B cell (primary cell): Measurements from ENCODE around the gene LNPK. TPM values are rescaled to one million over a fixed set of nuclear protein-coding genes. Genes with fewer than 3 reads are reported as not detected.

Experiments
- ATAC-seq: fragments of 200-7000 bp; cut with Tn5 transposase; one replicate; pipeline ENCODE4 v1.10.0; 2021; ENCODE audit warnings: low read depth, mild to moderate bottlenecking, moderate number of reproducible peaks, moderate library complexity
- CTCF ChIA-PET: fragments of 350-600 bp; sonication (Branson Sonifier 250); formaldehyde crosslinking; loops from one replicate; lab custom pipeline; 2021; ENCODE audit warnings: antibody characterized with exemption, inconsistent platforms; lab: Charles Lee
- POLR2A ChIA-PET: fragments of 350-600 bp; sonication (Branson Sonifier 250); formaldehyde crosslinking; loops from one replicate; lab custom pipeline; 2021; ENCODE audit warnings: antibody characterized with exemption; lab: Charles Lee
- DNase-seq: peaks from one replicate; pipeline ENCODE4 v3.0.0; 2013
- H2AFZ ChIP-seq: 2 replicates; pipeline ENCODE4 v1.6.1; 2012; ENCODE audit warnings: mild to moderate bottlenecking, low read depth, low read length; ENCODE audit not compliant: insufficient read depth, poor library complexity, severe bottlenecking
- H3K27ac ChIP-seq, 2 donors: 1 replicate in 1 of 2; 2 replicates in 1 of 2; pipeline ENCODE4 v1.5.1; 2012 to 2013; ENCODE audit warnings: low read length in 2 of 2, mild to moderate bottlenecking in 2 of 2, moderate library complexity in 1 of 2
- H3K27me3 ChIP-seq, 4 experiments: fragments of 200-600 bp in 1 of 4; sonication (generic) in 1 of 4; replicated peaks in 1 of 4; 1 replicate in 2 of 4; 2 replicates in 2 of 4; pipeline versions ENCODE4 v1.6.1 to v1.7.0; 2013 to 2016; ENCODE audit warnings: low read length in 3 of 4, mild to moderate bottlenecking in 2 of 4, mixed read lengths in 1 of 4, moderate library complexity in 1 of 4; ENCODE audit not compliant: insufficient read depth in 4 of 4, control insufficient read depth in 3 of 4; ENCODE audit errors: control extremely low read depth in 1 of 4
- H3K36me3 ChIP-seq, 2 experiments: replicated peaks in 1 of 2; 1 replicate in 1 of 2; 2 replicates in 1 of 2; pipeline versions ENCODE4 v1.6.1 to v1.7.1; 2013; ENCODE audit warnings: low read length in 1 of 2; ENCODE audit not compliant: insufficient read depth in 2 of 2, control insufficient read depth in 1 of 2; ENCODE audit errors: control extremely low read depth in 1 of 2, extremely low read depth in 1 of 2
- H3K4me1 ChIP-seq, 2 donors: fragments of 200-600 bp in 1 of 2; sonication (generic) in 1 of 2; 1 replicate in 1 of 2; 2 replicates in 1 of 2; pipeline versions ENCODE4 v1.5.1 to v1.6.1; 2013 to 2017; ENCODE audit warnings: low read length in 2 of 2; ENCODE audit not compliant: control insufficient read depth in 2 of 2, insufficient read depth in 2 of 2
- H3K4me2 ChIP-seq: replicated peaks from 2 replicates; pipeline ENCODE3; 2012; ENCODE audit warnings: mild to moderate bottlenecking, low read depth, low read length; ENCODE audit not compliant: poor library complexity, severe bottlenecking
- H3K4me3 ChIP-seq, 5 experiments: fragments of 200-600 bp in 1 of 5; sonication (generic) in 1 of 5; 1 replicate in 3 of 5; 2 replicates in 2 of 5; pipeline versions ENCODE4 v1.5.1 to v1.7.0; 2011 to 2016; ENCODE audit warnings: low read length in 4 of 5, mild to moderate bottlenecking in 4 of 5, low read depth in 2 of 5, control low read depth in 1 of 5, moderate library complexity in 1 of 5; ENCODE audit not compliant: insufficient read depth in 1 of 5; ENCODE audit errors: control extremely low read depth in 1 of 5, extremely low read depth in 1 of 5
- H3K79me2 ChIP-seq: fragments of 200-600 bp; sonication (generic); one replicate; pipeline ENCODE4 v1.6.0; 2016; ENCODE audit warnings: low read length; ENCODE audit not compliant: control insufficient read depth, insufficient read depth
- H3K9ac ChIP-seq: fragments of 200-600 bp; sonication (generic); 2 replicates; pipeline ENCODE4 v1.6.1; 2017; ENCODE audit warnings: mild to moderate bottlenecking, low read length, moderate library complexity
- H3K9me3 ChIP-seq, 3 donors: one replicate each; pipeline versions ENCODE4 v1.6.1 to v1.7.1; 2013; ENCODE audit warnings: low read length in 2 of 3; ENCODE audit not compliant: control insufficient read depth in 2 of 3, insufficient read depth in 1 of 3; ENCODE audit errors: control extremely low read depth in 1 of 3
- H4K20me1 ChIP-seq: 2 replicates; pipeline ENCODE4 v1.6.0; 2012; ENCODE audit warnings: mild to moderate bottlenecking, low read length; ENCODE audit not compliant: insufficient read depth, control insufficient read depth, poor library complexity, severe bottlenecking
- H3K27ac Mint-ChIP-seq: one replicate; pipeline ENCODE4 v1.8.0; 2021; ENCODE audit warnings: mixed read lengths
- H3K27me3 Mint-ChIP-seq: one replicate; pipeline ENCODE4 v1.8.0; 2021; ENCODE audit warnings: mixed read lengths
- H3K4me1 Mint-ChIP-seq: one replicate; pipeline ENCODE4 v1.8.0; 2021; ENCODE audit warnings: mixed read lengths
- H3K4me3 Mint-ChIP-seq: one replicate; pipeline ENCODE4 v1.8.0; 2021; ENCODE audit warnings: mixed read lengths
- H3K9me3 Mint-ChIP-seq: one replicate; pipeline ENCODE4 v1.8.0; 2022; ENCODE audit warnings: mixed read lengths; ENCODE audit not compliant: insufficient read depth
- CTCF ChIP-seq: fragments of 200-600 bp; IDR thresholded peaks from one replicate; pipeline ENCODE4 v1.8.0; 2022; ENCODE audit warnings: antibody characterized with exemption, mild to moderate bottlenecking
- EZH2 ChIP-seq: IDR thresholded peaks from 2 replicates; pipeline ENCODE4 v1.6.1; 2012; ENCODE audit warnings: borderline replicate concordance, low read depth, mild to moderate bottlenecking, moderate library complexity, low read length; ENCODE audit not compliant: insufficient read depth, poor library complexity, severe bottlenecking
- WGBS: methylation state at CpG from one replicate; pipeline ENCODE4 v1.1.5; 2013; ENCODE audit warnings: missing lambda C conversion rate; ENCODE audit not compliant: insufficient coverage; 5-methylcytosine and 5-hydroxymethylcytosine counted together
- intact Hi-C: fragments of 100-400 bp; cut with micrococcal nuclease; formaldehyde crosslinking; loops from one replicate; pipeline ENCODE4 v1.10.0; 2022
- polyA plus RNA-seq: library from polyadenylated mRNA; depleted of rRNA; stranded (reverse); fragments of >200 nt; gene quantifications from 2 replicates; pipeline ENCODE4 v1.2.3, GENCODE V29; 2012
- total RNA-seq, 2 donors: library from RNA; stranded (reverse); fragments of 120-200 nt in 1 of 2; gene quantifications; 1 replicate in 1 of 2; 2 replicates in 1 of 2; pipeline versions ENCODE4 v1.2.3 to v1.2.4, GENCODE V29; 2013 to 2022

The LNPK gene
- total and polyA plus RNA-seq, 2 donors (not counting 1 experiment from before 2014, with no cell fraction given): 3.2 to 15.9 TPM

DNA sequence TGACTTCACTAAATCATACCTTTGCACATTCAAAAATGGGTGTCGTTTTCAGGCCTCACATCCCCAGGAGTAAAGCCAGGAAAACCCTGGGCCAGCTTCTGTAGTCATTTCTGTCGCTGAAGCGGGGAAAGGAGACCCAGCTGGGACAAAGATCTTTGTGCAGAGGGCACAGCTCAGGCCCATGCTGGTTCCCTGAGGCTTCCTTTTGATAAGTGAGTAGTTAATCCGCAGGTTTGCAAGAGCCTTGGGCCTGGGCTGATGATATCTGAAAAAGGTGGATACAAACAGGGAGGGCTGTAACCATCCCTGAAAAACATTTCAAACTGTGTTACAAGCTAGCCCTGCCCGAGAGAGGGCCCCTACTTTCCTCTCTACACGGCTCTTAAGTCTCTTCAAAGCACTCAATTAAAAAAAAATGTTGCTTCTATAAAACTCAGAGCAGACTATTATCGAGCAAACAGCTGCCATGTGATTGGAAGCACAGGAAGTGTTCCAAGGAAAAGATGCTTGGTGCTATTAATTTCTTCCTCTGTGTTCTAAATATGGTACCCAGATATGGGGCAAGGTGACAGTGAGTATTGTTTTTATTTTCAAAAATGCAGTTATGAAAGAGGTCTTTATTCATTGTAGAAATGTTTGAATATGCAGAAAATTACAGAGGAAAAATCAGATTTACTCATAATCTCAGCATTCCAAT, 117.2 kb downstream of the LNPK start:
- DNase-seq (no peak), ATAC-seq (no peak)
- TF ChIP-seq EZH2 (no peak), CTCF (no peak)
- no peak overlapping the region for H3K4me3 Mint-ChIP-seq
- Histone ChIP-seq H3K4me3 (no peak overlapping the region), H3K9me3 (no peaks in the 10 kb centered on the region), H3K9ac (no peak overlapping the region), H3K4me2 (no peak overlapping the region), H3K4me1 (no peaks in the 10 kb centered on the region), H3K27me3 (no peaks in the 10 kb centered on the region), H4K20me1 (no peaks in the 10 kb centered on the region), H3K27ac (no peak overlapping the region), H2AFZ (no peak overlapping the region), H3K36me3 (no peaks in the 10 kb centered on the region), H3K79me2 (no peaks in the 10 kb centered on the region)
- H3K4me1 Mint-ChIP-seq: no peaks in the 10 kb centered on the region
- H3K27me3 Mint-ChIP-seq: peaks cover 15% of the 10 kb centered on the region
- H3K27ac Mint-ChIP-seq: no peak overlapping the region
- ChIA-PET POLR2A (no interaction called here), CTCF (no interaction called here)
- 76% methylated on average over 4 of the region's 7 CpGs for WGBS
- H3K9me3 Mint-ChIP-seq: no peaks in the 10 kb centered on the region
- intact Hi-C loops: no loop called here

- ChIA-PET POLR2A (no interaction called here), CTCF (no interaction called here)
- TF ChIP-seq EZH2 (no peak), CTCF (no peak)
- no peaks in the 10 kb centered on the region for H3K4me1 Mint-ChIP-seq
- H3K4me3 Mint-ChIP-seq: no peak overlapping the region
- no peak overlapping the region for H3K4me3 ChIP-seq
- peaks cover 9% of the 10 kb centered on the region for H3K27me3 Mint-ChIP-seq
- H3K36me3 ChIP-seq: no peaks in the 10 kb centered on the region
- H3K9me3 ChIP-seq: no peaks in the 10 kb centered on the region
- no peak overlapping the region for H3K4me2 ChIP-seq
- no peaks in the 10 kb centered on the region for H4K20me1 ChIP-seq
- no peaks in the 10 kb centered on the region for H3K4me1 ChIP-seq
- intact Hi-C loops: no loop called here
- H3K27ac Mint-ChIP-seq: no peak overlapping the region
- no peak overlapping the region for H3K9ac ChIP-seq
- WGBS: 74% methylated on average over 6 of the region's 7 CpGs
- no peaks in the 10 kb centered on the region for H3K79me2 ChIP-seq
- DNase-seq: no peak
- no peak overlapping the region for H2AFZ ChIP-seq
- ATAC-seq: no peak
- no peak overlapping the region for H3K27ac ChIP-seq
- no peaks in the 10 kb centered on the region for H3K27me3 ChIP-seq
- no peaks in the 10 kb centered on the region for H3K9me3 Mint-ChIP-seq
Measured at GRCh38 chr2:175883586-175884194, 118.4 kb downstream of the LNPK start.
